GM23338 (cell line): ENCODE data around the gene NDUFS7. TPM values are rescaled to one million over a fixed set of nuclear protein-coding genes. Genes with fewer than 3 reads are reported as not detected.

Source experiments
- ATAC-seq: fragments of 200-7000 bp; cut with Tn5 transposase; 3 replicates; pipeline ENCODE4 v1.9.1; 2020
- DNase-seq: peaks from one replicate; pipeline ENCODE4 v3.0.0-alpha.2; 2015; ENCODE audit warnings: low spot score
- H2AFZ ChIP-seq: fragments of 200-600 bp; sonication (generic); 2 replicates; pipeline ENCODE4 v1.8.0; 2016; ENCODE audit warnings: antibody characterized with exemption, mild to moderate bottlenecking, moderate library complexity
- H3F3A ChIP-seq: fragments of 200-600 bp; sonication (generic); replicated peaks from 2 replicates; pipeline ENCODE4 v1.8.0; 2017; ENCODE audit warnings: antibody characterized with exemption, mixed run types, low read depth
- H3K27ac ChIP-seq: fragments of 200-600 bp; sonication (generic); 2 replicates; pipeline ENCODE4 v1.6.1; 2016; ENCODE audit warnings: low read depth
- H3K27me3 ChIP-seq: fragments of 200-600 bp; sonication (generic); 2 replicates; pipeline ENCODE4 v1.8.0; 2016; ENCODE audit warnings: mild to moderate bottlenecking, mixed run types, moderate library complexity; ENCODE audit not compliant: insufficient read depth
- H3K36me3 ChIP-seq: fragments of 200-600 bp; sonication (generic); 2 replicates; pipeline ENCODE4 v1.8.0; 2016; ENCODE audit warnings: mild to moderate bottlenecking; ENCODE audit not compliant: insufficient read depth
- H3K4me1 ChIP-seq: fragments of 200-600 bp; sonication (generic); 2 replicates; pipeline ENCODE4 v1.8.0; 2016; ENCODE audit warnings: mild to moderate bottlenecking, moderate library complexity; ENCODE audit not compliant: insufficient read depth
- H3K4me2 ChIP-seq: fragments of 200-600 bp; sonication (generic); 2 replicates; pipeline ENCODE4 v1.7.1; 2017; ENCODE audit warnings: mixed run types
- H3K4me3 ChIP-seq: fragments of 200-600 bp; sonication (generic); 2 replicates; pipeline ENCODE4 v1.6.1; 2016; ENCODE audit warnings: mixed run types
- H3K79me2 ChIP-seq: fragments of 200-600 bp; sonication (generic); replicated peaks from 2 replicates; pipeline ENCODE4 v1.8.0; 2017; ENCODE audit warnings: mild to moderate bottlenecking; ENCODE audit not compliant: insufficient read depth
- H3K9me2 ChIP-seq: fragments of 200-600 bp; sonication (generic); 2 replicates; pipeline ENCODE4 v1.8.0; 2017; ENCODE audit not compliant: insufficient read depth
- H4K20me1 ChIP-seq: fragments of 200-600 bp; sonication (generic); replicated peaks from 2 replicates; pipeline ENCODE4 v1.8.0; 2017; ENCODE audit warnings: mild to moderate bottlenecking; ENCODE audit not compliant: insufficient read depth
- H3K27ac Mint-ChIP-seq: 2 replicates; pipeline ENCODE4 v1.8.0; 2020; ENCODE audit warnings: inconsistent platforms, mild to moderate bottlenecking, moderate library complexity, mixed read lengths
- H3K27me3 Mint-ChIP-seq: 3 replicates; pipeline ENCODE4 v1.8.0; 2022; ENCODE audit warnings: low read depth, mild to moderate bottlenecking, moderate library complexity, mixed read lengths, inconsistent platforms; ENCODE audit not compliant: insufficient read depth, poor library complexity
- H3K36me3 Mint-ChIP-seq: 3 replicates; pipeline ENCODE4 v1.8.0; 2021; ENCODE audit warnings: low read depth, mild to moderate bottlenecking, inconsistent platforms, moderate library complexity, mixed read lengths
- H3K4me1 Mint-ChIP-seq: 3 replicates; pipeline ENCODE4 v1.8.0; 2020; ENCODE audit warnings: mild to moderate bottlenecking, inconsistent platforms, mixed read lengths
- H3K4me3 Mint-ChIP-seq: 3 replicates; pipeline ENCODE4 v1.8.0; 2021; ENCODE audit warnings: moderate library complexity, mild to moderate bottlenecking, inconsistent platforms, mixed read lengths
- H3K9me3 Mint-ChIP-seq: 3 replicates; pipeline ENCODE4 v1.8.0; 2020; ENCODE audit warnings: moderate library complexity, mild to moderate bottlenecking, inconsistent platforms, mixed read lengths
- EZH2phosphoT487 ChIP-seq: fragments of 200-600 bp; sonication (generic); IDR thresholded peaks from one replicate; pipeline ENCODE4 v1.8.1; 2018; ENCODE audit warnings: antibody characterized with exemption; ENCODE audit not compliant: unreplicated experiment
- POLR2AphosphoS5 ChIP-seq: IDR thresholded peaks from 2 replicates; pipeline ENCODE4 v1.6.1; 2016; ENCODE audit warnings: antibody characterized with exemption, low read depth
- REST ChIP-seq: IDR thresholded peaks from one replicate; pipeline ENCODE4 v1.6.1; 2018; ENCODE audit warnings: antibody characterized with exemption; ENCODE audit not compliant: unreplicated experiment
- STAT1 ChIP-seq: IDR thresholded peaks from one replicate; pipeline ENCODE4 v1.6.1; 2016; ENCODE audit warnings: antibody characterized with exemption; ENCODE audit not compliant: unreplicated experiment
- polyA plus RNA-seq: library from polyadenylated mRNA; unstranded; fragments of >200 nt; fragmentation: Nextera tagmentation; extraction: Ambion mirVana; gene quantifications from 2 replicates; pipeline ENCODE4 v1.2.1, GENCODE V29; 2016
- total RNA-seq: library from RNA; depleted of rRNA; stranded (reverse); fragments of >200 nt; shearing (Covaris generic); gene quantifications from 2 replicates; pipeline ENCODE4 v1.2.3, GENCODE V29; 2014

Gene NDUFS7
- total and polyA plus RNA-seq, 2 experiments from 2014 or later, result 132 to 203 TPM

GRCh38 chr19:1396019-1396767 lies 12.5 kb downstream of the NDUFS7 start:
- Mint-ChIP-seq H3K27ac (no peak overlapping the region), H3K27me3 (peaks cover 2% of the 10 kb centered on the region), H3K4me1 (no peaks in the 10 kb centered on the region), H3K36me3 (peaks cover 7% of the 10 kb centered on the region), H3K9me3 (no peaks in the 10 kb centered on the region), H3K4me3 (no peak overlapping the region)
- 0 out of 2 replicates have a peak, but pooled peaks cover 5% of the 10 kb centered on the region for H3K4me1 ChIP-seq
- H3K79me2 ChIP-seq, result no peaks in the 10 kb centered on the region
- ATAC-seq, result peak; percentile 11
- no peak for DNase-seq
- H3K27ac ChIP-seq, result no peak overlapping the region
- no peaks in the 10 kb centered on the region for H3K36me3 ChIP-seq
- no peak for TF ChIP-seq STAT1
- peaks cover 7% of the 10 kb centered on the region; the same call in 1 of the 2 replicates for H3F3A ChIP-seq
- no peak overlapping the region for H2AFZ ChIP-seq
- no peaks in the 10 kb centered on the region; the same call in 1 of the 2 replicates for H4K20me1 ChIP-seq
- H3K4me2 ChIP-seq, result no peak overlapping the region
- H3K9me2 ChIP-seq, result no peaks in the 10 kb centered on the region
- no peaks in the 10 kb centered on the region for H3K27me3 ChIP-seq
- no peak overlapping the region for H3K4me3 ChIP-seq

GRCh38 chr19:1396768-1397679 lies 13.3 kb downstream of the NDUFS7 start:
- no peaks in the 10 kb centered on the region for H3K9me2 ChIP-seq
- H3K4me1 Mint-ChIP-seq, result no peaks in the 10 kb centered on the region
- H3K27me3 ChIP-seq, result peaks cover 4% of the 10 kb centered on the region; the same call in 1 of the 2 replicates
- no peaks in the 10 kb centered on the region for H3K79me2 ChIP-seq
- peaks cover 11% of the 10 kb centered on the region; the same call in 1 of the 2 replicates for H3F3A ChIP-seq
- H3K4me3 ChIP-seq, result no peak overlapping the region
- no peak for DNase-seq
- no peak overlapping the region for H3K27ac ChIP-seq
- H3K27me3 Mint-ChIP-seq, result peaks cover 2% of the 10 kb centered on the region
- TF ChIP-seq REST (no peak), EZH2phosphoT487 (no peak), POLR2AphosphoS5 (peak; percentile 16; the same call in 1 of the 2 replicates)
- 0 out of 2 replicates have a peak, but pooled peaks cover 5% of the 10 kb centered on the region for H3K4me1 ChIP-seq
- H3K9me3 Mint-ChIP-seq, result no peaks in the 10 kb centered on the region
- H3K36me3 ChIP-seq, result no peaks in the 10 kb centered on the region
- H3K27ac Mint-ChIP-seq, result no peak overlapping the region
- peaks cover 6% of the 10 kb centered on the region; the same call in 2 of the 3 replicates for H3K36me3 Mint-ChIP-seq
- no peak overlapping the region for H3K4me2 ChIP-seq
- no peak overlapping the region for H3K4me3 Mint-ChIP-seq
- H4K20me1 ChIP-seq, result no peaks in the 10 kb centered on the region; the same call in 1 of the 2 replicates
- ATAC-seq, result no peak
- no peak overlapping the region for H2AFZ ChIP-seq
